Loucy (cell line): ENCODE results near the gene NUAK1.

Source experiments
- CTCF ChIP-seq: fragments of 200-600 bp; sonication (generic); conservative IDR thresholded peaks from 2 replicates; pipeline ENCODE4 v1.5.1; 2014; ENCODE audit warnings: mild to moderate bottlenecking, antibody characterized with exemption, low read length
- EZH2phosphoT487 ChIP-seq: fragments of 200-600 bp; IDR thresholded peaks from 2 replicates; pipeline ENCODE4 v1.6.1; 2018; ENCODE audit warnings: antibody characterized with exemption, mild to moderate bottlenecking, moderate library complexity, borderline replicate concordance

GRCh38 chr12:106132175-106133135 is 6.3 kb downstream of the NUAK1 start:
- TF ChIP-seq CTCF: no peak
- TF ChIP-seq EZH2phosphoT487: no peak
